Breast epithelium (tissue), 3 donors: ENCODE results near the gene BLZF1.

Experiments
- CTCF ChIP-seq, 3 donors: fragments of 450-650 bp; IDR thresholded peaks; one replicate each; pipeline ENCODE4 v1.5.1; 2016 to 2017; ENCODE audit warnings: antibody characterized with exemption in 3 of 3, mild to moderate bottlenecking in 3 of 3, moderate library complexity in 3 of 3
- POLR2A ChIP-seq: fragments of 450-650 bp; IDR thresholded peaks from one replicate; pipeline ENCODE4 v1.6.1; 2016; ENCODE audit warnings: antibody characterized with exemption, mild to moderate bottlenecking, moderate library complexity

GRCh38 chr1:169321539-169321938, 46.5 kb upstream of the BLZF1 start:
- no peak for TF ChIP-seq CTCF (IDR thresholded peaks at IDR 0.05)
- no peak for TF ChIP-seq POLR2A
